CD14-positive monocyte (primary cell): Measurements from ENCODE around the gene TCN2. TPM values are rescaled to one million over a fixed set of nuclear protein-coding genes. Genes with fewer than 3 reads are reported as not detected.

Source experiments
- DNase-seq, 3 donors: peaks; one replicate each; pipeline ENCODE4 v3.0.0-alpha.2; 2011 to 2022
- H2AFZ ChIP-seq: 2 replicates; pipeline ENCODE4 v1.6.0; 2012; ENCODE audit warnings: mild to moderate bottlenecking, low read depth, low read length, inconsistent platforms; ENCODE audit not compliant: insufficient read depth, poor library complexity, severe bottlenecking
- H3K27ac ChIP-seq, 2 donors: 1 replicate in 1 of 2; 2 replicates in 1 of 2; pipeline ENCODE4 v1.5.1; 2012 to 2013; ENCODE audit warnings: low read length in 2 of 2, control low read depth in 1 of 2, inconsistent platforms in 1 of 2, low read depth in 1 of 2, mild to moderate bottlenecking in 1 of 2
- H3K27me3 ChIP-seq, 2 donors: one replicate each; pipeline versions ENCODE4 v1.6.0 to v1.6.1; 2011 to 2013; ENCODE audit warnings: low read length in 2 of 2; ENCODE audit not compliant: control insufficient read depth in 2 of 2, insufficient read depth in 2 of 2
- H3K36me3 ChIP-seq, 2 donors: replicated peaks in 1 of 2; 1 replicate in 1 of 2; 2 replicates in 1 of 2; pipeline versions ENCODE4 v1.5.1 to v1.6.1; 2012 to 2013; ENCODE audit warnings: low read length in 2 of 2, control low read depth in 1 of 2, inconsistent platforms in 1 of 2, mild to moderate bottlenecking in 1 of 2; ENCODE audit not compliant: insufficient read depth in 2 of 2, control insufficient read depth in 1 of 2
- H3K4me1 ChIP-seq, 2 donors: 1 replicate in 1 of 2; 2 replicates in 1 of 2; pipeline versions ENCODE4 v1.5.1 to v1.6.1; 2012 to 2013; ENCODE audit warnings: low read length in 2 of 2, control low read depth in 1 of 2, inconsistent platforms in 1 of 2, mild to moderate bottlenecking in 1 of 2, moderate library complexity in 1 of 2; ENCODE audit not compliant: insufficient read depth in 2 of 2, control insufficient read depth in 1 of 2
- H3K4me2 ChIP-seq: replicated peaks from 2 replicates; pipeline ENCODE3; 2012; ENCODE audit warnings: low read length, moderate library complexity, mild to moderate bottlenecking; ENCODE audit not compliant: poor library complexity, severe bottlenecking; ENCODE audit errors: extremely low read depth
- H3K4me3 ChIP-seq, 3 experiments: fragments of 200-600 bp in 1 of 3; sonication (generic) in 1 of 3; replicated peaks in 1 of 3; 1 replicate in 2 of 3; 2 replicates in 1 of 3; pipeline ENCODE4 v1.5.1; 2011 to 2013; ENCODE audit warnings: low read length in 3 of 3, mild to moderate bottlenecking in 3 of 3, control low read depth in 2 of 3, low read depth in 2 of 3, inconsistent platforms in 1 of 3, moderate library complexity in 1 of 3
- H3K79me2 ChIP-seq: 2 replicates; pipeline ENCODE4 v1.6.0; 2012; ENCODE audit warnings: mild to moderate bottlenecking, control low read depth, inconsistent platforms, low read length, moderate library complexity; ENCODE audit not compliant: insufficient read depth
- H3K9ac ChIP-seq: 2 replicates; pipeline ENCODE4 v1.6.0; 2017; ENCODE audit warnings: low read length, mild to moderate bottlenecking; ENCODE audit not compliant: insufficient read depth, poor library complexity, severe bottlenecking
- H3K9me3 ChIP-seq, 2 donors: replicated peaks in 1 of 2; 1 replicate in 1 of 2; 2 replicates in 1 of 2; pipeline versions ENCODE4 v1.5.1 to v1.6.1; 2012 to 2013; ENCODE audit warnings: low read length in 2 of 2, control low read depth in 1 of 2; ENCODE audit not compliant: control insufficient read depth in 1 of 2, insufficient read depth in 1 of 2
- H4K20me1 ChIP-seq: 2 replicates; pipeline ENCODE4 v1.6.0; 2012; ENCODE audit warnings: mild to moderate bottlenecking, low read length, control low read depth, moderate library complexity; ENCODE audit not compliant: insufficient read depth
- H3K27ac Mint-ChIP-seq, 7 donors: one replicate each; pipeline ENCODE4 v1.8.0; 2020; ENCODE audit warnings: mild to moderate bottlenecking in 7 of 7, mixed read lengths in 7 of 7, moderate library complexity in 6 of 7, inconsistent platforms in 2 of 7
- H3K27me3 Mint-ChIP-seq, 3 donors: one replicate each; pipeline ENCODE4 v1.8.0; 2021 to 2022; ENCODE audit warnings: low read depth in 3 of 3, mild to moderate bottlenecking in 3 of 3, mixed read lengths in 3 of 3, moderate library complexity in 3 of 3, inconsistent platforms in 1 of 3
- H3K36me3 Mint-ChIP-seq, 2 donors: one replicate each; pipeline ENCODE4 v1.8.0; 2020; ENCODE audit warnings: mixed read lengths in 2 of 2, inconsistent platforms in 1 of 2, mild to moderate bottlenecking in 1 of 2
- H3K4me1 Mint-ChIP-seq: one replicate; pipeline ENCODE4 v1.8.0; 2020; ENCODE audit warnings: mild to moderate bottlenecking, mixed read lengths
- H3K4me3 Mint-ChIP-seq, 2 donors: one replicate each; pipeline ENCODE4 v1.8.0; 2020; ENCODE audit warnings: mild to moderate bottlenecking in 2 of 2, mixed read lengths in 2 of 2, moderate library complexity in 1 of 2
- H3K9me3 Mint-ChIP-seq, 7 donors: one replicate each; pipeline ENCODE4 v1.8.0; 2020 to 2022; ENCODE audit warnings: mixed read lengths in 7 of 7, mild to moderate bottlenecking in 6 of 7, moderate library complexity in 6 of 7, inconsistent platforms in 2 of 7
- CTCF ChIP-seq: fragments of 200-600 bp; IDR thresholded peaks from one replicate; pipeline ENCODE4 v1.8.0; 2022; ENCODE audit warnings: antibody characterized with exemption, mild to moderate bottlenecking
- WGBS: methylation state at CpG from one replicate; pipeline ENCODE4 v1.1.5; 2013; ENCODE audit warnings: missing lambda C conversion rate; ENCODE audit not compliant: insufficient coverage; 5-methylcytosine and 5-hydroxymethylcytosine counted together
- intact Hi-C, 2 donors: fragments of 100-400 bp; cut with micrococcal nuclease; formaldehyde crosslinking; loops; one replicate each; pipeline versions ENCODE4 v1.15.0 to v1.15.1; 2023
- polyA plus RNA-seq, 3 donors: library from polyadenylated mRNA; depleted of rRNA in 1 of 3; unstranded in 2 of 3; stranded (reverse) in 1 of 3; fragments of 300-500 nt in 2 of 3; fragments of >200 nt in 1 of 3; fragmentation: Illumina TruSeq in 2 of 3; gene quantifications; 1 replicate in 2 of 3; 2 replicates in 1 of 3; pipeline ENCODE4 v1.2.3, GENCODE V29; 2012 to 2021

The TCN2 gene
- polyA plus RNA-seq, 3 donors, result 27.1 to 51.7 (median 45.0) TPM

- no peaks in the 10 kb centered on the region for H4K20me1 ChIP-seq
- H3K79me2 ChIP-seq, result no peaks in the 10 kb centered on the region
- WGBS, result 73% methylated on average over 9 of the region's 10 CpGs
- H3K36me3 ChIP-seq, result no peaks in the 10 kb centered on the region
- H3K36me3 Mint-ChIP-seq, result no peaks in the 10 kb centered on the region
- no peak overlapping the region for H3K4me2 ChIP-seq
- TF ChIP-seq CTCF, result no peak
- no peaks in the 10 kb centered on the region for H3K4me1 ChIP-seq
- no peak overlapping the region for H3K4me3 Mint-ChIP-seq
- no peak overlapping the region for H2AFZ ChIP-seq
- H3K4me3 ChIP-seq, result no peak overlapping the region
- H3K4me1 Mint-ChIP-seq, result no peaks in the 10 kb centered on the region
- no peak overlapping the region for H3K27ac ChIP-seq
- intact Hi-C loops, result loop anchor here in 1 of 2 donors (10.0 kb wide), 1 partner anchor 193 kb away; no protein-coding TSS in a partner anchor
- no peaks in the 10 kb centered on the region for H3K9me3 ChIP-seq
- H3K9ac ChIP-seq, result no peak overlapping the region
- H3K27me3 ChIP-seq, result no peaks in the 10 kb centered on the region
- peaks cover 0 to 5% (median 0%) of the 10 kb centered on the region in 3 donors for H3K27me3 Mint-ChIP-seq
- H3K27ac Mint-ChIP-seq, result peak overlapping the region in 1 of 7 donors; percentile 1
- no peaks in the 10 kb centered on the region for H3K9me3 Mint-ChIP-seq
- no peak for DNase-seq
These were observed 45.4 kb upstream of the TCN2 start for GRCh38 chr22:30561402-30562189.

GRCh38 chr22:30562366-30562765, 44.6 kb upstream of the TCN2 start:
- no peaks in the 10 kb centered on the region for H4K20me1 ChIP-seq
- Mint-ChIP-seq H3K9me3 (no peaks in the 10 kb centered on the region), H3K36me3 (no peaks in the 10 kb centered on the region), H3K4me1 (no peaks in the 10 kb centered on the region), H3K4me3 (no peak overlapping the region), H3K27me3 (peaks cover 0 to 5% (median 2%) of the 10 kb centered on the region in 3 donors), H3K27ac (no peak overlapping the region)
- H2AFZ ChIP-seq, result no peak overlapping the region
- DNase-seq, result no peak
- H3K4me3 ChIP-seq, result no peak overlapping the region
- H3K9me3 ChIP-seq, result no peaks in the 10 kb centered on the region
- WGBS, result 85% methylated on average over 3 of the region's 6 CpGs
- H3K79me2 ChIP-seq, result no peaks in the 10 kb centered on the region
- no peak overlapping the region for H3K4me2 ChIP-seq
- H3K27me3 ChIP-seq, result no peaks in the 10 kb centered on the region
- no peaks in the 10 kb centered on the region for H3K36me3 ChIP-seq
- H3K9ac ChIP-seq, result no peak overlapping the region
- H3K27ac ChIP-seq, result no peak overlapping the region
- intact Hi-C loops, result loop anchor here in 1 of 2 donors (10.0 kb wide), 1 partner anchor 192 kb away; no protein-coding TSS in a partner anchor
- no peaks in the 10 kb centered on the region for H3K4me1 ChIP-seq
- TF ChIP-seq CTCF, result no peak
